ENCODE measurements around the gene TAS2R19. TPM values are rescaled to one million over a fixed set of nuclear protein-coding genes. Genes with fewer than 3 reads are reported as not detected.
A peak's percentile ranks its signal among the peaks of the same experiment; 100 is the strongest.

The TAS2R19 gene
- total RNA-seq, 2 donors from 2014 or later: 3.2 to 4.7 TPM

DNA sequence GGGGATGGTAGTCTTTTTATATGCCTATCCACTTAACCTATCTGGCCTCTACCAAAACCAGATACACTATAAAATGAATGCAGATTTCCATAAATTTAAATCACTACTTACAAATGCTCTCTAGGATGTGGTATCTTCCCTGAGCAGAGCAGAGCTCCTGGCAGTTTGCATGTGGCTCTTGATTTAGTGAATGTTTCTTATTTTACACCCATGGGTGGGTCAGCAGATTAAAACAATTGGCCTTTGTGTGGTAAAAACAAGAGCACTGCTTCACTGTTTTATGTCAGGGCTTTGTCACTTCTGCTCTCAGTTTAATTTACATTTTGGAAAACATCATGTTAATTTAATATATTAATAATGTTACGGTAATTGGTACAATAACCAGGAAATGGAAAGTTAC lies 5.5 kb downstream of the TAS2R19 start:
- H3K9me3 Mint-ChIP-seq: no peaks in the 10 kb centered on the region
- peaks cover 5 to 15% of the 10 kb centered on the region in 2 donors for H3K36me3 Mint-ChIP-seq
- DNase-seq (ENCODE audit: low spot score in 2 of 2) (no peak), ATAC-seq (no peak)
- H3K27ac Mint-ChIP-seq: no peak overlapping the region

DNA sequence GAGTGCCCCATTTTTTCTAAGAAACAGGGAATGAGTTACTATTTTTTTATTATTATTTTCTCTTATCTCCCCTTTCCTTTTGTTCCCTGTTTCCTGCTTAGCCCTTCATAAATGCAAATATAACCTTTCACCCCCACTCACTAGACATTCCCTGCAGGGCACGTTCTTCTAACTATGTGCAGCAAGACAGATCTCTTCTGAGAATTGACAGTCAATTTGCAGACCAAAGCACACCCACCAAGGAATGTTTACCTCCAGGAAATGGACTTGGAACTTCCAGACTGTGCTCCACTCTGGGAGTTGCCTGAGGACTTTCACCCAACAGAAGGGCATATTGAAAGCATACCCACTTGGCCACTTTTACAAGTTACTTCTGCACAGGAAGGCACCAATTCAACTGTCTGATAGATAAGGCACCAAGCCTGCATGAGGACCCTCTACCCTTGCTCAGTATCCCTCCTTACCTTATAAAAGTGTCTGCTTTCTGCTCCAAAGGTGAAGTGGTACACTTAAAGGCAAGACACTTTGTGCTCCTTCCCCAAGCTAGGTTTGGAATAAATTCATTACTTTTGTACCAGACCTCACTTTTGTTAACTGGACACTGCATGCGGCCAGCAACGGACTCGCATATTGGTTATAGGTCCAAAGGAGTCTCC lies 6.5 kb downstream of the TAS2R19 start:
- DNase-seq (ENCODE audit: low spot score in 2 of 2): no peak
- no peak for ATAC-seq
- Mint-ChIP-seq H3K9me3 (no peaks in the 10 kb centered on the region), H3K27ac (no peak overlapping the region), H3K36me3 (peaks cover 5 to 15% of the 10 kb centered on the region in 2 donors)

DNA sequence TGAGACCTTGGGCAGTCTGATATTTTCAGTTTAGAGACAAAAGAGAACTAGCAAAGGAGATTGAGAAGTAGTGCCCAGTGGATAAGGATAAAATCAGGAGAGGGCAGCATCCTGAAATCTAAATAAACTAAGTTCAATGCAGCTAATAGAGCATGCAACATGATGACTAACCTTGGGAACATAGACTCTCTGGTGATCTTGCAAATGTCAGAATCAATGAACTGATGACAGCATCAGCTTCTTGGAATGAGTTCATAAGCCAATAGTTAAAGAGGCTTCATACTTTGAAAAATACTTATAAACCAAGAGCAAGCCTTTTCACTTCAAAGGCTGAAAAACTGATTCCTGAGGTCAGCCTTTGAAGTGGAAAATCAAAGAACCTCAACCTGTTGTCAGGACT lies 8.2 kb downstream of the TAS2R19 start:
- H3K9me3 Mint-ChIP-seq: no peaks in the 10 kb centered on the region
- H3K27ac Mint-ChIP-seq: peak overlapping the region in 1 of 2 donors; percentile 44
- ATAC-seq (no peak), DNase-seq (ENCODE audit: low spot score in 2 of 2) (no peak)
- peaks cover 5 to 15% of the 10 kb centered on the region in 2 donors for H3K36me3 Mint-ChIP-seq

- Mint-ChIP-seq H3K27ac (no peak overlapping the region), H3K36me3 (peaks cover 3 to 6% of the 10 kb centered on the region in 2 donors), H3K9me3 (no peaks in the 10 kb centered on the region)
- no peak for ATAC-seq
- no peak for DNase-seq (ENCODE audit: low spot score in 2 of 2)
Observed at GRCh38 chr12:11007608-11008007, 14.8 kb downstream of the TAS2R19 start.

GRCh38 chr12:10998204-10998603 lies 24.2 kb downstream of the TAS2R19 start, which contains the start of gene TAS2R20:
Gene TAS2R20 (minus strand): TSS chr12:10998304. CDS start chr12:10997875, 429 bp downstream.
- no peak within 1 kb of the TSS for H3K27ac Mint-ChIP-seq
- H3K36me3 Mint-ChIP-seq: peaks cover 0 to 4% of the 10 kb centered on the region in 2 donors
- H3K9me3 Mint-ChIP-seq: no peaks in the 10 kb centered on the region
- DNase-seq (ENCODE audit: low spot score in 2 of 2): no peak
- ATAC-seq: no peak

DNA sequence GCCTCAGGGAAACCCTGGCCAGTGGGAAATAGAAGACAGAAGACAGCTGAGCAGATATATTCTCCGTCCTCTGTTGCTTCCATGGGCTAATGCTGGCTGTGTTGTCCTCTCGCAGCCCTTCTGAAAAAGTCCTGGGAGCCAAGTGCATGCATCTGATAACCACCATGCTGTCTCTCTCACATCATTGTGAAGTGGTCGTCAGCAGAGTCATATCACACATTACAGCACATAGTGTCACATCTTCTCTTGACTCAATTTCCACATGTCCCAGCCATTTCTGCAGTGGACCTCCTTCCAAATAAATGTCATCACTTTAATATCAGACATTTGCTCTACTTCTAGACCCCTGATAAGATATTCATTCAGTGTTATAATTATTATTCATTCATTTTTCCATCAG lies 28.1 kb downstream of the TAS2R19 start:
- ATAC-seq: no peak
- H3K36me3 Mint-ChIP-seq: peaks cover 6 to 17% of the 10 kb centered on the region in 2 donors
- H3K9me3 Mint-ChIP-seq: peaks cover 0 to 5% of the 10 kb centered on the region in 2 donors
- DNase-seq (ENCODE audit: low spot score in 2 of 2): no peak
- no peak overlapping the region for H3K27ac Mint-ChIP-seq

- H3K36me3 Mint-ChIP-seq: peaks cover 10 to 14% of the 10 kb centered on the region in 2 donors
- ATAC-seq: peak; percentile 78 to 92
- DNase-seq (ENCODE audit: low spot score in 2 of 2): no peak
- no peak overlapping the region for H3K27ac Mint-ChIP-seq
- H3K9me3 Mint-ChIP-seq: peaks cover 0 to 5% of the 10 kb centered on the region in 2 donors
Observed at GRCh38 chr12:10989107-10989506, 33.3 kb downstream of the TAS2R19 start.

DNA sequence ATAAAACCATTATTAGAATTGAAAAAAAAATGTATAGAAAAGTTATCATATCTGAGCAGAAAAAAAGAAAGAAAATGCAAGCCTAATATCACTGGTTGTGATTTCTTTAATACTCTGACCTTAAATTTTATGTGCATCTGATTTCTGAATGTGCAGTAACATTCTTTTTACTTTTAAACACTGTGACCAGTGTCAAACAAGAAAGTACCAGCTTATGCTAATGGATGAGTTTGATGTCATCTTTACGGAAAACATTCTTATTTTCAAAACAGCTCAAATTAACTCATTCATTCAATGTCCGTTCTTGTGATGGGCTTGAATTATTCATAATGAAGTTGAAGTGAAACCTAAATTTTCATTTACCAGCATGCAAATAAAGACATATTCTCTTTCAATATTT lies 35.6 kb downstream of the TAS2R19 start, which contains the start of gene TAS2R50:
Gene TAS2R50 (minus strand): TSS at position 101 of the 400 bp plus-strand sequence. CDS start 52 bp downstream, at position 49.
- no peak within 1 kb of the TSS for H3K27ac Mint-ChIP-seq
- DNase-seq (ENCODE audit: low spot score in 2 of 2): no peak
- peaks cover 0 to 5% of the 10 kb centered on the region in 2 donors for H3K9me3 Mint-ChIP-seq
- peaks cover 10 to 13% of the 10 kb centered on the region in 2 donors for H3K36me3 Mint-ChIP-seq
- no peak for ATAC-seq

DNA sequence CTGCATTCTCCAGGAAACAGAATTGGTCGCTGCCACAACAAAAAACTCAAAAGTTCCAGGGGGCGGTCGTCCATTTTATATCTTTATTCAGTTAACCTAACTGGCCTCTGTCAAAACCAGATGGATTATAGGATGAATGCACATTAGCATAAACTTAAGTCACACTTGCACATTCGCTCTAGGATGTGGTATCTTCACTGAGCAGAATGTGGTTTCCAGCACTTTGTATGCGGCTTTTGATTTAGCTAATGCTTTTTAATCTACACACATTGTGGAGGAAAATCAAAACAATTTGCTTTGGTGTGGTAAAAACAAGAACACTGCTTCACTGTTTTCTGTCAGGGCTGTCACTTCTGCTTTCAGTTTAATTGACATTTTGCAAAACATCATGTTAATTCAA lies 40.2 kb downstream of the TAS2R19 start:
- Mint-ChIP-seq H3K36me3 (peaks cover 3 to 6% of the 10 kb centered on the region in 2 donors), H3K9me3 (no peaks in the 10 kb centered on the region), H3K27ac (no peak overlapping the region)
- ATAC-seq (peak; percentile 90 to 97), DNase-seq (ENCODE audit: low spot score in 2 of 2) (peak in 1 of 2 donors; percentile 39)

DNA sequence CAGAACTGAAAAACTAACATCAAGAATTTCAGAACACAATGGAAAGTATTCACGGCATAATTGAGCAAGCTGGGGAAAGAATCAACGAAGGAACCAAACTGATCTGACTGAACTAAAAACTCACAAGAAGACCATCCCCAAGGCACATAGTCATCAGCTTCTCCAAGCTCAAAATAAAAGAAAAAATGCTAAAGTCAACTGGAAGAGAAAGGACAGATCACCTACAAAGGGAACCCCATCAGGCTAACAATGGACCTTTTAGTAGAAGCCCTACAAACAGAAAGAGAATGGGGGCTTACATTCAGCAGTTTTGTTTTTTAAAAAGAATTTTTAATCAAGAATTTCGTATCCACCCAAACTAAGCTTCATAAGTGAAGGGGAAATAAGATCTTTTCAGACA lies 47.5 kb downstream of the TAS2R19 start:
- peaks cover 0 to 11% of the 10 kb centered on the region in 2 donors for H3K36me3 Mint-ChIP-seq
- no peaks in the 10 kb centered on the region for H3K9me3 Mint-ChIP-seq
- H3K27ac Mint-ChIP-seq: no peak overlapping the region
- ATAC-seq: no peak
- no peak for DNase-seq (ENCODE audit: low spot score in 2 of 2)

Other genes with a start within 250 kb of the TAS2R19 start
- not detected for gene TAS2R7, start 220.0 kb downstream of the TAS2R19 start, total RNA-seq
- gene TAS2R8, start 215.3 kb downstream of the TAS2R19 start, total RNA-seq: not detected
- gene TAS2R9, start 212.5 kb downstream of the TAS2R19 start, total RNA-seq: not detected
- gene TAS2R10, start 196.3 kb downstream of the TAS2R19 start, total RNA-seq: not detected
- 1 to 10 TPM in 1 of 2 donors, under 1 TPM in 1; 0.48 to 2.4 TPM for gene PRR4, start 173.1 kb downstream of the TAS2R19 start, total RNA-seq
- 10 to 100 TPM in 1 of 2 donors, 1 to 10 TPM in 1; 7.8 to 25.1 TPM for gene PRH1, start 138.4 kb downstream of the TAS2R19 start, total RNA-seq
- gene TAS2R13, start 113.1 kb downstream of the TAS2R19 start, total RNA-seq: 1 to 10 TPM in 1 of 2 donors, under 1 TPM in 1; 0.23 to 1.3 TPM
- gene PRH2, start 93.4 kb downstream of the TAS2R19 start, total RNA-seq: not detected
- gene TAS2R14, start 83.4 kb downstream of the TAS2R19 start, total RNA-seq: 1 to 10 TPM; 1.0 to 3.0 TPM
- 1 to 10 TPM in 1 of 2 donors, under 1 TPM in 1; 0.55 to 1.3 TPM for gene TAS2R50, start 35.7 kb downstream of the TAS2R19 start, total RNA-seq
- 1 to 10 TPM; 1.5 to 3.7 TPM for gene TAS2R20, start 24.3 kb downstream of the TAS2R19 start, total RNA-seq
- 1 to 10 TPM; 4.3 to 4.4 TPM for gene TAS2R31, start 8.8 kb upstream of the TAS2R19 start, total RNA-seq
- 1 to 10 TPM; 1.5 to 2.4 TPM for gene TAS2R46, start 39.7 kb upstream of the TAS2R19 start, total RNA-seq
- gene TAS2R43, start 69.7 kb upstream of the TAS2R19 start, total RNA-seq: 1 to 10 TPM in 1 of 2 donors, under 1 TPM in 1; 0.30 to 2.7 TPM
- gene TAS2R30, start 112.0 kb upstream of the TAS2R19 start, total RNA-seq: 1 to 10 TPM; 2.9 to 3.9 TPM
- gene SMIM10L1, start 148.6 kb upstream of the TAS2R19 start, total RNA-seq: 1 to 10 TPM; 5.4 to 7.0 TPM
- not detected for gene TAS2R42, start 164.3 kb upstream of the TAS2R19 start, total RNA-seq
- gene PRB3, start 247.1 kb upstream of the TAS2R19 start, total RNA-seq: not detected

Data from activated naive CD4-positive, alpha-beta T cell treated with anti-CD3 and anti-CD28 coated beads, Interleukin-2, amount 50 U/mL, for 72 hours (primary cell).